ENCODE results near the gene RAD21L1.

DNA sequence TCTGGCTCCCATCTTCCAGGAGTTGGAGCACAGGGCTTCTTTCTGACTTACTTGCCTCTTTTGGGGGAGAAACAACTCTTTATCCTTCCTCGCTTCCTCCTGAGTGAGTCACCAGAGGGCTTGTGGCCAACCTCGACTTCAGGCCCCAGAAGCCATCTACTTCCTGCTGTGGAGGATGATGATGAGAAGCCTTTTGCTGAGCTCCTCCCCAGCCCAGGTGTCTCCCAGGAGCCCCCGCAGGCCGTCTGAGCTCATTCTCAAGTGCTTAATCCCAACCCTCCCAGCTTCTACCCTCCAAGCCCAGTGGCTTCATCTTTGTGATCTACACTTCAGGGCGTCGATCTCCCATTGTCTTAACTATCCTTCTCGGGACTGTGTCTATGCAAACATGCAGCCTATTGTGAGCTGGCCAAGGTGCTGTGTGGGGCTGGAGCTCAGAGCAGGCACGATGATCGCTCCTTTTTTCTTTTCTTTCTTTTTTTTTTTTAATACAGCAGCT, 75.2 kb downstream of the RAD21L1 start:
- TF ChIP-seq, protein P1, sequence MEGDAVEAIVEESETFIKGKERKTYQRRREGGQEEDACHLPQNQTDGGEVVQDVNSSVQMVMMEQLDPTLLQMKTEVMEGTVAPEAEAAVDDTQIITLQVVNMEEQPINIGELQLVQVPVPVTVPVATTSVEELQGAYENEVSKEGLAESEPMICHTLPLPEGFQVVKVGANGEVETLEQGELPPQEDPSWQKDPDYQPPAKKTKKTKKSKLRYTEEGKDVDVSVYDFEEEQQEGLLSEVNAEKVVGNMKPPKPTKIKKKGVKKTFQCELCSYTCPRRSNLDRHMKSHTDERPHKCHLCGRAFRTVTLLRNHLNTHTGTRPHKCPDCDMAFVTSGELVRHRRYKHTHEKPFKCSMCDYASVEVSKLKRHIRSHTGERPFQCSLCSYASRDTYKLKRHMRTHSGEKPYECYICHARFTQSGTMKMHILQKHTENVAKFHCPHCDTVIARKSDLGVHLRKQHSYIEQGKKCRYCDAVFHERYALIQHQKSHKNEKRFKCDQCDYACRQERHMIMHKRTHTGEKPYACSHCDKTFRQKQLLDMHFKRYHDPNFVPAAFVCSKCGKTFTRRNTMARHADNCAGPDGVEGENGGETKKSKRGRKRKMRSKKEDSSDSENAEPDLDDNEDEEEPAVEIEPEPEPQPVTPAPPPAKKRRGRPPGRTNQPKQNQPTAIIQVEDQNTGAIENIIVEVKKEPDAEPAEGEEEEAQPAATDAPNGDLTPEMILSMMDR (IDR thresholded peaks at IDR 0.05; ENCODE audit: control extremely low read depth in 1 of 3, insufficient read depth in 1 of 3, low read depth in 1 of 3, low read length in 3 of 3), result no peak
- TF ChIP-seq GABPA (IDR thresholded peaks at IDR 0.05; ENCODE audit: borderline replicate concordance, insufficient read depth, low read length) (no peak), MAFK (IDR thresholded peaks at IDR 0.05; ENCODE audit: low read depth, low read length) (no peak)

Data from H1 (cell line).